Measurements from ENCODE around the gene ERC1. TPM values are rescaled to one million over a fixed set of nuclear protein-coding genes. Genes with fewer than 3 reads are reported as not detected.

ERC1 gene
- total and polyA plus RNA-seq, 7 donors = 5.4 to 97.8 (median 34.6) TPM

- peaks cover 0 to 3% (median 0%) of the 10 kb centered on the region in 4 donors for H3K36me3 ChIP-seq
- no peak overlapping the region for H3K27ac ChIP-seq
- no peak for TF ChIP-seq EP300 (IDR thresholded peaks at IDR 0.05)
- no peak for TF ChIP-seq POLR2A (IDR thresholded peaks at IDR 0.05)
- no peak for TF ChIP-seq POLR2AphosphoS5 (IDR thresholded peaks at IDR 0.05)
- TF ChIP-seq CTCF (IDR thresholded peaks at IDR 0.05) = no peak
- H3K9me3 ChIP-seq = peaks cover 0 to 5% (median 0%) of the 10 kb centered on the region in 4 donors
- no peaks in the 10 kb centered on the region for H3K27me3 ChIP-seq
- no peak overlapping the region for H3K4me3 ChIP-seq
- DNase-seq = no peak
- H3K4me1 ChIP-seq = peaks cover 0 to 20% (median 14%) of the 10 kb centered on the region in 4 donors
- intact Hi-C loops (cut with DNase I) = no loop called here
These were observed 208.7 kb downstream of the ERC1 start for GRCh38 chr12:1199700-1200099.

GRCh38 chr12:1201030-1201429 is 210.0 kb downstream of the ERC1 start:
- intact Hi-C loops (cut with DNase I) = no loop called here
- Histone ChIP-seq H3K27me3 (no peaks in the 10 kb centered on the region), H3K4me1 (peaks cover 0 to 32% (median 20%) of the 10 kb centered on the region in 4 donors), H3K36me3 (peaks cover 0 to 3% (median 0%) of the 10 kb centered on the region in 4 donors), H3K27ac (no peak overlapping the region), H3K9me3 (peaks cover 0 to 5% (median 0%) of the 10 kb centered on the region in 4 donors), H3K4me3 (no peak overlapping the region)
- DNase-seq = no peak
- WGBS, 2 donors = 74 to 88% methylated on average over 2 of the region's 2 CpGs
- no peak for TF ChIP-seq EP300 (IDR thresholded peaks at IDR 0.05)
- no peak for TF ChIP-seq CTCF (IDR thresholded peaks at IDR 0.05)
- no peak for TF ChIP-seq POLR2AphosphoS5 (IDR thresholded peaks at IDR 0.05)
- no peak for TF ChIP-seq POLR2A (IDR thresholded peaks at IDR 0.05)

DNA sequence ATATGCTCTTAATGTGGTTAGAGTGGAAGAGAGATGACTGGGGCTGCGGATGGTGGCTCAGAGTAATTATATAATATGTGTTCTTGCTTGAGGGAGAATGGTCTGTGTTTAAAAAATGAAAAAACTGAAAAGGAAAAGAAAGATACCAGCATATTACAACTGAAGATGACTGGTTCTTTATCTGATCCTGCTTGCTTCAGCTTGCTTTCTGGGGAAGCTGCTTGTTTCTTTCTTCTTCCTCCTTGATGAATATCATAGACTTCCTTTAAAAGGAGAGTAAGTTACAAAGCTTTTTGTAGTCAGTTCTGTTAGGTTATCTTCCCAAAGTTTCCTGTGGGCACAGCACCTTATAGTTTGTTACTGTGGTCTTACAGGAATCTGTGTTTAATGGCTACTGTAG is 210.9 kb downstream of the ERC1 start:
- no peak for DNase-seq
- intact Hi-C loops (cut with DNase I) = no loop called here
- no peak overlapping the region for H3K27ac ChIP-seq

GRCh38 chr12:1203735-1204019 is 212.7 kb downstream of the ERC1 start:
- DNase-seq = no peak
- H3K27me3 ChIP-seq = no peaks in the 10 kb centered on the region
- TF ChIP-seq POLR2A (IDR thresholded peaks at IDR 0.05) (no peak), EP300 (IDR thresholded peaks at IDR 0.05) (no peak), POLR2AphosphoS5 (IDR thresholded peaks at IDR 0.05) (no peak), CTCF (IDR thresholded peaks at IDR 0.05) (no peak)
- intact Hi-C loops (cut with DNase I) = no loop called here
- no peak overlapping the region for H3K4me3 ChIP-seq
- peaks cover 0 to 3% (median 0%) of the 10 kb centered on the region in 4 donors for H3K9me3 ChIP-seq
- H3K4me1 ChIP-seq = peaks cover 0 to 47% (median 30%) of the 10 kb centered on the region in 4 donors
- H3K27ac ChIP-seq = peak overlapping the region in 3 of 4 donors; percentile 25 to 72 (median 67)
- no peaks in the 10 kb centered on the region for H3K36me3 ChIP-seq

More for the DNA sequence above, 210.9 kb downstream of the ERC1 start:
- Histone ChIP-seq H3K36me3 (no peaks in the 10 kb centered on the region), H3K4me1 (peaks cover 0 to 41% (median 28%) of the 10 kb centered on the region in 4 donors), H3K9me3 (peaks cover 0 to 5% (median 0%) of the 10 kb centered on the region in 4 donors), H3K4me3 (no peak overlapping the region), H3K27me3 (no peaks in the 10 kb centered on the region)
- TF ChIP-seq POLR2AphosphoS5 (IDR thresholded peaks at IDR 0.05) = no peak
- no peak for TF ChIP-seq POLR2A (IDR thresholded peaks at IDR 0.05)
- TF ChIP-seq CTCF (IDR thresholded peaks at IDR 0.05) = no peak
- TF ChIP-seq EP300 (IDR thresholded peaks at IDR 0.05) = no peak
- 88 to 91% methylated on average over 1 of the region's 1 CpG for WGBS, 2 donors

DNA sequence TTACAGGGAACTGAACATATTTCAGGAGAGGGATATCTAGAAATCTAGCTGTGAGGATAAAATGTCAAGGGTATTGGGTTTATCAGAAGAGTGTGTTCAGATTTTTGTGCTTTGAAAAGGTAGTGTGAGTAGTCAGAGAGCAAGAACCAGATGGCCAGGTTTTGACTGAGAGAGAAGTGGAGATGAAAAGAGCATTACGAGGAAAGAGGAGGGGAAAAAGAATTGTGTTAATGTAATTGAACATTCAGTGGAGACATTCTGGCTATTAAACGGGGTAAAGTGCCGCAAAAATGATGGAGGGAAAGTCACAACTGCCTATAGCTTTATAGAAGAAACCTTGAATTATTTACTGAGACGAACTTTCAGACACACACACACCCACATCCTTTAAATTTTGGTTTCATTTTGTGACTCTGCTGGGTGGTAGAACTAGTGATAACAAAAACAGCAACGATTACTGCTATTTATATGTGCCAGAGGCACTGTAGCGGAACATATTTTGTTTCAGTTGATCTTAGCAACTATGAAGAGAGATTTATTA is 213.6 kb downstream of the ERC1 start:
- Histone ChIP-seq H3K4me1 (peaks cover 0 to 47% (median 30%) of the 10 kb centered on the region in 4 donors), H3K9me3 (no peaks in the 10 kb centered on the region), H3K36me3 (no peaks in the 10 kb centered on the region), H3K4me3 (peak overlapping the region; percentile 18 to 46 (median 36)), H3K27me3 (no peaks in the 10 kb centered on the region), H3K27ac (peak overlapping the region; percentile 22 to 72 (median 64))
- no peak for TF ChIP-seq POLR2A (IDR thresholded peaks at IDR 0.05)
- no peak for TF ChIP-seq EP300 (IDR thresholded peaks at IDR 0.05)
- no peak for TF ChIP-seq CTCF (IDR thresholded peaks at IDR 0.05)
- no peak for TF ChIP-seq POLR2AphosphoS5 (IDR thresholded peaks at IDR 0.05)
- intact Hi-C loops (cut with DNase I) = loop anchor here (5.0 kb wide), 1 partner anchor 78 kb away; no protein-coding TSS in a partner anchor
- DNase-seq = no peak
- 19 to 66% methylated on average over 6 of the region's 6 CpGs for WGBS, 2 donors
